Activated CD4-positive, alpha-beta T cell treated with anti-CD3 and anti-CD28 coated beads for 48 hours (primary cell): ENCODE data around the gene ASPRV1.
"Not testable (repeated sequence)": the region's sequence is repeated elsewhere in the genome, so short reads cannot be mapped to it uniquely, and the experiment has no call there.

ENCODE experiments used
- DNase-seq: peaks from one replicate; pipeline ENCODE4 v3.0.0-alpha.2; 2020

The ASPRV1 gene

GRCh38 chr2:69959425-69959824 is 2.0 kb downstream of the ASPRV1 start:
- no peak for DNase-seq

- no peak for DNase-seq
Observed at GRCh38 chr2:69958480-69958879, 3.0 kb downstream of the ASPRV1 start.

GRCh38 chr2:69957965-69958364 is 3.5 kb downstream of the ASPRV1 start:
- no peak for DNase-seq

GRCh38 chr2:69956475-69956979 is 4.9 kb downstream of the ASPRV1 start:
- DNase-seq: no peak

GRCh38 chr2:69955029-69955428 is 6.4 kb downstream of the ASPRV1 start:
- no peak for DNase-seq

- DNase-seq: no peak
Observed at GRCh38 chr2:69954084-69954483, 7.3 kb downstream of the ASPRV1 start.

- no peak for DNase-seq
Observed at GRCh38 chr2:69952336-69953115, 8.9 kb downstream of the ASPRV1 start.

- not testable (repeated sequence) for DNase-seq
Observed at GRCh38 chr2:69950671-69951070, 10.8 kb downstream of the ASPRV1 start.

- no peak for DNase-seq
Observed at GRCh38 chr2:69950241-69950640, 11.2 kb downstream of the ASPRV1 start.

- no peak for DNase-seq
Observed at GRCh38 chr2:69948963-69949645, 12.3 kb downstream of the ASPRV1 start.

GRCh38 chr2:69948032-69948962 is 13.1 kb downstream of the ASPRV1 start:
- DNase-seq: no peak

GRCh38 chr2:69947325-69947931 is 14.0 kb downstream of the ASPRV1 start:
- no peak for DNase-seq

GRCh38 chr2:69946351-69947324 is 14.8 kb downstream of the ASPRV1 start:
- peak; percentile 56 for DNase-seq

GRCh38 chr2:69945941-69946340 is 15.5 kb downstream of the ASPRV1 start:
- no peak for DNase-seq

- peak; percentile 18 for DNase-seq
Observed at GRCh38 chr2:69945441-69945840, 16.0 kb downstream of the ASPRV1 start.

GRCh38 chr2:69944756-69945155 is 16.7 kb downstream of the ASPRV1 start:
- DNase-seq: no peak

- no peak for DNase-seq
Observed at GRCh38 chr2:69943843-69944525, 17.4 kb downstream of the ASPRV1 start.

GRCh38 chr2:69943000-69943842 is 18.2 kb downstream of the ASPRV1 start:
- DNase-seq: no peak

GRCh38 chr2:69940691-69941090 is 20.7 kb downstream of the ASPRV1 start:
- DNase-seq: no peak

GRCh38 chr2:69939722-69940121 is 21.7 kb downstream of the ASPRV1 start:
- DNase-seq: no peak
